ENCODE data around the gene ABCC9.

DNA sequence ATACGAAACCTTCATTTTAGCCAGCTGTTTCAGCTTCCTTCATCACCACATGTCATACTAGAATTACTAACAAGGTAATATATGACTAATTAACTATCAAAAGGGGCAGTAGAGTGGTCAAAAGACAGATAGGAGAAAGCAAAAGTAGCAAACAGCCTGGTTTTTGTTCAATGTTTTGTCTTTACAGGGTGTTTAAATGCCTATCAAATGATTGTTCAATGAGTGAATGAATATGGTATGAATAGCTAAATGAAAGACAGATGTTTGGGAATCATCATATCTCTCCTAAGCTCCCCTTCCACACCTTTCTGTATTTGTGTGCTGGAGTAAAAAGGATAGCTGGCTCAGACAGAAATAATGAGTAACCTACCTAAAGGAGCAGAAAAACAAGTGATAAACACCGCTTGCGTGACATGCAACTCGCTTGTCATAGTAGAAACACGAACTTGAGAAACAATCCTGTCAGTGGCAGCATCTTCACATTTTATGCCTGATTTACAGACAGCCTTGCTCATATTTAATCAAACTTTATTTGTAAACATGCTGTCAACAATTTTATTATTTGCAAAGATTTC lies 34.2 kb downstream of the ABCC9 start:
- TF ChIP-seq, protein P1, sequence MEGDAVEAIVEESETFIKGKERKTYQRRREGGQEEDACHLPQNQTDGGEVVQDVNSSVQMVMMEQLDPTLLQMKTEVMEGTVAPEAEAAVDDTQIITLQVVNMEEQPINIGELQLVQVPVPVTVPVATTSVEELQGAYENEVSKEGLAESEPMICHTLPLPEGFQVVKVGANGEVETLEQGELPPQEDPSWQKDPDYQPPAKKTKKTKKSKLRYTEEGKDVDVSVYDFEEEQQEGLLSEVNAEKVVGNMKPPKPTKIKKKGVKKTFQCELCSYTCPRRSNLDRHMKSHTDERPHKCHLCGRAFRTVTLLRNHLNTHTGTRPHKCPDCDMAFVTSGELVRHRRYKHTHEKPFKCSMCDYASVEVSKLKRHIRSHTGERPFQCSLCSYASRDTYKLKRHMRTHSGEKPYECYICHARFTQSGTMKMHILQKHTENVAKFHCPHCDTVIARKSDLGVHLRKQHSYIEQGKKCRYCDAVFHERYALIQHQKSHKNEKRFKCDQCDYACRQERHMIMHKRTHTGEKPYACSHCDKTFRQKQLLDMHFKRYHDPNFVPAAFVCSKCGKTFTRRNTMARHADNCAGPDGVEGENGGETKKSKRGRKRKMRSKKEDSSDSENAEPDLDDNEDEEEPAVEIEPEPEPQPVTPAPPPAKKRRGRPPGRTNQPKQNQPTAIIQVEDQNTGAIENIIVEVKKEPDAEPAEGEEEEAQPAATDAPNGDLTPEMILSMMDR (conservative IDR thresholded peaks at IDR 0.05) = no peak
- no peak for TF ChIP-seq EZH2 (IDR thresholded peaks at IDR 0.05; ENCODE audit: low read depth)
